Smooth muscle cell (in vitro differentiated cells): ENCODE data around the gene SMIM38. TPM values are rescaled to one million over a fixed set of nuclear protein-coding genes. Genes with fewer than 3 reads are reported as not detected.

Experiments used
- DNase-seq: peaks from one replicate; lab custom pipeline; 2025; ENCODE audit not compliant: unreplicated experiment; lab: John Stamatoyannopoulos, UW
- H2AFZ ChIP-seq: fragments of 200-600 bp; sonication (generic); 2 replicates; pipeline ENCODE4 v1.6.0; 2016; ENCODE audit warnings: antibody characterized with exemption, low read depth, mild to moderate bottlenecking
- H3F3A ChIP-seq: fragments of 200-600 bp; sonication (generic); 2 replicates; pipeline ENCODE4 v1.6.0; 2017; ENCODE audit warnings: antibody characterized with exemption, low read depth
- H3K27ac ChIP-seq: fragments of 200-600 bp; sonication (generic); 2 replicates; pipeline ENCODE4 v1.5.1; 2016; ENCODE audit warnings: low read depth, mild to moderate bottlenecking
- H3K27me3 ChIP-seq: fragments of 200-600 bp; sonication (generic); 2 replicates; pipeline ENCODE4 v1.6.1; 2016; ENCODE audit warnings: low read depth, mild to moderate bottlenecking
- H3K36me3 ChIP-seq: fragments of 200-600 bp; sonication (generic); 2 replicates; pipeline ENCODE4 v1.5.1; 2016; ENCODE audit warnings: low read depth
- H3K4me1 ChIP-seq: fragments of 200-600 bp; sonication (generic); 2 replicates; pipeline ENCODE4 v1.5.1; 2016; ENCODE audit warnings: low read depth
- H3K4me2 ChIP-seq: fragments of 200-600 bp; sonication (generic); 2 replicates; pipeline ENCODE4 v1.6.0; 2016; ENCODE audit warnings: mild to moderate bottlenecking
- H3K4me3 ChIP-seq: fragments of 200-600 bp; sonication (generic); 2 replicates; pipeline ENCODE4 v1.5.1; 2016; ENCODE audit warnings: mild to moderate bottlenecking
- H3K79me2 ChIP-seq: fragments of 200-600 bp; sonication (generic); 2 replicates; pipeline ENCODE4 v1.6.0; 2016; ENCODE audit warnings: low read depth, mild to moderate bottlenecking
- H3K9ac ChIP-seq: fragments of 200-600 bp; sonication (generic); 2 replicates; pipeline ENCODE4 v1.6.0; 2016; ENCODE audit warnings: low read depth
- H3K9me3 ChIP-seq: fragments of 200-600 bp; sonication (generic); replicated peaks from 2 replicates; pipeline ENCODE4 v1.5.1; 2016; ENCODE audit warnings: low read depth
- H4K20me1 ChIP-seq: fragments of 200-600 bp; sonication (generic); 2 replicates; pipeline ENCODE4 v1.6.0; 2016; ENCODE audit warnings: low read depth
- WGBS: methylation state at CpG from one replicate; pipeline ENCODE4 v1.1.7; 2016; ENCODE audit warnings: low lambda C conversion rate; 5-methylcytosine and 5-hydroxymethylcytosine counted together
- polyA plus RNA-seq: library from polyadenylated mRNA; unstranded; fragments of >200 nt; fragmentation: Nextera tagmentation; extraction: Ambion mirVana; gene quantifications from 2 replicates; pipeline ENCODE4 v1.2.1, GENCODE V29; 2016
- total RNA-seq: library from RNA; depleted of rRNA; stranded (reverse); fragments of >200 nt; gene quantifications from 2 replicates; pipeline ENCODE4 v1.2.3, GENCODE V29; 2014
- TF ChIP-seq, protein P1 (sequence below): fragments of 200-600 bp; sonication (generic); IDR thresholded peaks from 2 replicates; pipeline ENCODE4 v1.5.1; 2017; ENCODE audit warnings: borderline replicate concordance, mild to moderate bottlenecking, antibody characterized with exemption; ENCODE audit not compliant: insufficient read depth, poor library complexity, severe bottlenecking

The SMIM38 gene
- total and polyA plus RNA-seq, 2 experiments from 2014 or later = 0.27 TPM; not detected in 1

DNA sequence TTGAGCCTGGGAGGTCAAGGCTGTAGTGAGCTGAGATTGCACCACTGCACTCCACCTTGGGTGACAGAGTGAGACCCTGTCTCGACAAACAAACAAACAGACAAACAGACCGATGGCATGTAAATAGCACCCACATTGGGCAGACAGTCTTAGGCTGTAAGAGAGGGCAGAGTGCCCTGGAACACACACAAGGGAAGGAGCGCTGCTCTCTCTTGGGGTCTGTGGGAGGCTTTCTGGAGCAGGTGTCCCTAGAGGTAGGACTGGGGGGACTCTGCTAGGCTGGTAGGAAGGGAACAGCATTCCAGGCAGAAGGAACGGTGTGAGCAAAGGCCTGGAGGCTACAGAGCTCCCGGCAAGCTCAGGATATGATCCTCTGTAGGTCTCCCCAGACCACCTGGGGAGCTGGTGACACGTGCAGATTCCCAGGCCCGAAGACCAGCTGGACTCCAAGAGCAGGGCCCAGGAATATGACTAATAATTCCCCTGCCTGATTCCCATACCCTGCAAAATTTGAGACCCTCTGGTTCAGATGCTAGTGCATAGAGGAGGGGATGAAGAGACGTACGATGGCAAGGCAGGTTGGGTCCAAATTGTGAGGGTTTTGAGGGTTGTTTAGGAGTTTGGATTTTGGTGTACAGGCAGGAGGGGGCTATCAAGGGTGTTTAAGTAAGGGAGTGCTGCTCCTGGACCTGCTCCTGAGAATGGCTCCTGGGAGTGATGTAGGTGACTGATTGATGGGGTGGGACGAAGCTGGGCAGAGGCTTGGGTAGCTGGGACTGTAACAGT is 11.6 kb downstream of the SMIM38 start:
- no peaks in the 10 kb centered on the region for H3K4me1 ChIP-seq
- no peaks in the 10 kb centered on the region for H3F3A ChIP-seq
- H3K9ac ChIP-seq = no peak overlapping the region
- TF ChIP-seq, protein P1, sequence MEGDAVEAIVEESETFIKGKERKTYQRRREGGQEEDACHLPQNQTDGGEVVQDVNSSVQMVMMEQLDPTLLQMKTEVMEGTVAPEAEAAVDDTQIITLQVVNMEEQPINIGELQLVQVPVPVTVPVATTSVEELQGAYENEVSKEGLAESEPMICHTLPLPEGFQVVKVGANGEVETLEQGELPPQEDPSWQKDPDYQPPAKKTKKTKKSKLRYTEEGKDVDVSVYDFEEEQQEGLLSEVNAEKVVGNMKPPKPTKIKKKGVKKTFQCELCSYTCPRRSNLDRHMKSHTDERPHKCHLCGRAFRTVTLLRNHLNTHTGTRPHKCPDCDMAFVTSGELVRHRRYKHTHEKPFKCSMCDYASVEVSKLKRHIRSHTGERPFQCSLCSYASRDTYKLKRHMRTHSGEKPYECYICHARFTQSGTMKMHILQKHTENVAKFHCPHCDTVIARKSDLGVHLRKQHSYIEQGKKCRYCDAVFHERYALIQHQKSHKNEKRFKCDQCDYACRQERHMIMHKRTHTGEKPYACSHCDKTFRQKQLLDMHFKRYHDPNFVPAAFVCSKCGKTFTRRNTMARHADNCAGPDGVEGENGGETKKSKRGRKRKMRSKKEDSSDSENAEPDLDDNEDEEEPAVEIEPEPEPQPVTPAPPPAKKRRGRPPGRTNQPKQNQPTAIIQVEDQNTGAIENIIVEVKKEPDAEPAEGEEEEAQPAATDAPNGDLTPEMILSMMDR = no peak
- H2AFZ ChIP-seq = no peak overlapping the region
- no peaks in the 10 kb centered on the region for H3K36me3 ChIP-seq
- WGBS = 89% methylated on average over 10 of the region's 10 CpGs
- H3K79me2 ChIP-seq = no peaks in the 10 kb centered on the region
- no peaks in the 10 kb centered on the region for H3K27me3 ChIP-seq
- H3K27ac ChIP-seq = no peak overlapping the region
- H4K20me1 ChIP-seq = no peaks in the 10 kb centered on the region
- no peak overlapping the region for H3K4me3 ChIP-seq
- peaks cover 3% of the 10 kb centered on the region for H3K9me3 ChIP-seq
- DNase-seq = no peak
- H3K4me2 ChIP-seq = peak overlapping the region; percentile 57

DNA sequence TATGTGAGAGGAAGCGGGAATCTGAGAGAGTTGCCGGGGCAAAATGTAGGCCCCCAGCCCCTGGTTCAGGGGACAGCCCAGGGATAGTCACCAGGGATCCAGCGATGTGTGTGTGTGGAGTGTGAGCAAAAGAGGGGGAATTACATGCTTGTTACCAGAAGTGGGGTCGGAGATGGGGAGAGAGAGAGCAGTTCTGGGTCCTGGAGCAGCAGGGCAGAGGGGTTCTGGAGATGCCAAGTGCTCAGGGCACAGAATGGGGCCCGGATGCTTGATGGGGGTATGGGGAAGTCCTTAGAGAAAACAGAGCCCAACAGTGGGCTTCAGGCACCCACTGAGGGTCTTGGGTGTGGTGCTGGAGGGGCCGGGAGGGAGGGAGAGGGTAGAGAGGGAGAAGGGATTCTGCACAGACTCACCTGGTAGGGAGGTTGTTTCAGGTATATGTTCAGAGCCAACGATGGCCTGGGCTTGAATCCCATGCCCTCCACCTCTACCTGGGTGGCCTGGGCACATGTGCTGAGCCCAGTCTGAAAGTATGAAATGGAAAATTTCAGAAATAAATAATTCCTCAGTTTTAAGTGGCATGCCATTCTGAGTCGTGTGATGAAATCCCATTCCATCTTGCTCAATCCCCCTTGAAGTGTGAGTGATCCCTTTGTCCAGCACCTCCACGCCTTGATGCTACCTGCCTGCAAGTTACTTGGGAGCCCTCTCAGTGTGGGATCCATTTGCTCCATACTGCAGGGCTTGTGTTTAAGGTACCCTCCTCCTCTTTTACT is 12.4 kb downstream of the SMIM38 start:
- Histone ChIP-seq H3K27me3 (no peaks in the 10 kb centered on the region), H3K36me3 (no peaks in the 10 kb centered on the region), H3K4me2 (no peak overlapping the region), H3K27ac (no peak overlapping the region), H3K4me1 (no peaks in the 10 kb centered on the region), H2AFZ (no peak overlapping the region), H3F3A (no peaks in the 10 kb centered on the region), H3K4me3 (no peak overlapping the region), H4K20me1 (no peaks in the 10 kb centered on the region), H3K9ac (no peak overlapping the region), H3K79me2 (no peaks in the 10 kb centered on the region), H3K9me3 (peaks cover 3% of the 10 kb centered on the region)
- no peak for DNase-seq
- TF ChIP-seq, protein P1 = no peak
- 80% methylated on average over 8 of the region's 9 CpGs for WGBS

DNA sequence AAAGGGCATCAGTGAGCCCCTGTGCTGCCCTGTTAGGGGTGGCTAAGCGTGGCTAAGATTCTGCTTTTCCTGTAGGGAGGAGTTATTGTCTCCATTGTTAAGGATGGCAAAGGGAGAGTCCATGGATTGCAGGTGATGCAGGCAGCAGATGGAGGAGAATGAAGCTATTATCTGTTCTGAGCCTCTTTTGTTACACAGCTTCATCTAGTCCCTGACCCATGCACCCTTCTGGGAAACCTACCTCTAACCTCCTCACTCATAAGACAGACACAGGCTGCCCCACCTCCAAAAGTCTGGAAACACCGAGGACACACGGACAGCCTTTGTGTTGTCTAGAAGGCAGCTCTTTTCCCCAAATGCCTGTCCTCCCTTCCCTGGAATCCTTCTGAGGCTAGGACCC is 13.7 kb downstream of the SMIM38 start:
- TF ChIP-seq, protein P1 = no peak

More for the DNA sequence above, 13.7 kb downstream of the SMIM38 start:
- Histone ChIP-seq H3K4me3 (no peak overlapping the region), H3K9ac (no peak overlapping the region), H4K20me1 (no peaks in the 10 kb centered on the region), H3K27me3 (no peaks in the 10 kb centered on the region), H3K4me1 (no peaks in the 10 kb centered on the region), H3F3A (no peaks in the 10 kb centered on the region), H3K36me3 (no peaks in the 10 kb centered on the region), H2AFZ (no peak overlapping the region), H3K4me2 (no peak overlapping the region), H3K9me3 (no peaks in the 10 kb centered on the region), H3K79me2 (no peaks in the 10 kb centered on the region), H3K27ac (no peak overlapping the region)
- WGBS = 98% methylated on average over 3 of the region's 3 CpGs
- DNase-seq = no peak
